Measurements from ENCODE around the gene CTAG2. TPM values are rescaled to one million over a fixed set of nuclear protein-coding genes. Genes with fewer than 3 reads are reported as not detected.
"Not testable (repeated sequence)": the region's sequence is repeated elsewhere in the genome, so short reads cannot be mapped to it uniquely, and the experiment has no call there.

The CTAG2 gene
- polyA plus RNA-seq (ENCODE audit: insufficient read depth in 1 of 5, insufficient read length in 5 of 5, low replicate concordance in 1 of 5) = not detected
- long read RNA-seq, donor 1 = 0 reads
- long read RNA-seq, donor 2 = 0 reads
- long read RNA-seq, donor 3 = 0 reads
- long read RNA-seq, donor 4 = 0 reads
- long read RNA-seq, donor 5 = 0 reads
- long read RNA-seq, donor 6 = 0 reads
- long read RNA-seq, donor 7 = 0 reads
- long read RNA-seq, donor 8 = 0 reads

GRCh38 chrX:154653413-154653812 lies at the start of gene CTAG2:
Gene CTAG2 (minus strand): TSS chrX:154653579. CDS start chrX:154653515, 64 bp downstream.
- DNase-seq = not testable (repeated sequence)

- no peak for DNase-seq
Measured at GRCh38 chrX:154698630-154699248, 45.4 kb upstream of the CTAG2 start.

- no peak for DNase-seq
Measured at GRCh38 chrX:154696676-154697045, 43.3 kb upstream of the CTAG2 start.

- DNase-seq = peak in 1 of 2 donors; percentile 25
Measured at GRCh38 chrX:154695911-154696675, 42.7 kb upstream of the CTAG2 start.

- DNase-seq = no peak
Measured at GRCh38 chrX:154693394-154693793, 40.0 kb upstream of the CTAG2 start.

GRCh38 chrX:154690438-154690837 lies 37.1 kb upstream of the CTAG2 start:
- DNase-seq = not testable (repeated sequence)

- DNase-seq = not testable (repeated sequence)
Measured at GRCh38 chrX:154672084-154672483, 18.7 kb upstream of the CTAG2 start.

GRCh38 chrX:154670848-154671247 lies 17.5 kb upstream of the CTAG2 start:
- not testable (repeated sequence) for DNase-seq

- no peak for DNase-seq
Measured at GRCh38 chrX:154661899-154662298, 8.5 kb upstream of the CTAG2 start.

- DNase-seq = no peak
Measured at GRCh38 chrX:154661170-154661569, 7.8 kb upstream of the CTAG2 start.

- no peak for DNase-seq
Measured at GRCh38 chrX:154660541-154660940, 7.2 kb upstream of the CTAG2 start.

GRCh38 chrX:154658957-154659356 lies 5.6 kb upstream of the CTAG2 start:
- DNase-seq = no peak

GRCh38 chrX:154658187-154658586 lies 4.8 kb upstream of the CTAG2 start:
- DNase-seq = no peak

- DNase-seq = no peak
Measured at GRCh38 chrX:154657226-154657805, 3.9 kb upstream of the CTAG2 start.

GRCh38 chrX:154655786-154656185 lies 2.4 kb upstream of the CTAG2 start:
- no peak for DNase-seq

- DNase-seq = no peak
Measured at GRCh38 chrX:154655346-154655745, 2.0 kb upstream of the CTAG2 start.

- no peak for DNase-seq
Measured at GRCh38 chrX:154654925-154655324, 1.5 kb upstream of the CTAG2 start.

GRCh38 chrX:154654372-154654771 lies 993 bp upstream of the CTAG2 start:
- no peak for DNase-seq

GRCh38 chrX:154653048-154653401 lies 354 bp downstream of the CTAG2 start:
- no peak for DNase-seq

GRCh38 chrX:154652311-154653047 lies 900 bp downstream of the CTAG2 start:
- DNase-seq = no peak

GRCh38 chrX:154650221-154650510 lies 3.2 kb downstream of the CTAG2 start:
- DNase-seq = no peak

- DNase-seq = no peak
Measured at GRCh38 chrX:154649503-154650220, 3.7 kb downstream of the CTAG2 start.

Data from right lung (tissue), 10 donors.